Measurements from ENCODE around the gene ADARB2.

Gene ADARB2

GRCh38 chr10:1130995-1131790, 606.1 kb downstream of the ADARB2 start:
- peak; percentile 21 for DNase-seq

- DNase-seq, result no peak
Observed at GRCh38 chr10:1130226-1130625, 607.1 kb downstream of the ADARB2 start.

GRCh38 chr10:1128649-1129048, 608.7 kb downstream of the ADARB2 start:
- no peak for DNase-seq

DNA sequence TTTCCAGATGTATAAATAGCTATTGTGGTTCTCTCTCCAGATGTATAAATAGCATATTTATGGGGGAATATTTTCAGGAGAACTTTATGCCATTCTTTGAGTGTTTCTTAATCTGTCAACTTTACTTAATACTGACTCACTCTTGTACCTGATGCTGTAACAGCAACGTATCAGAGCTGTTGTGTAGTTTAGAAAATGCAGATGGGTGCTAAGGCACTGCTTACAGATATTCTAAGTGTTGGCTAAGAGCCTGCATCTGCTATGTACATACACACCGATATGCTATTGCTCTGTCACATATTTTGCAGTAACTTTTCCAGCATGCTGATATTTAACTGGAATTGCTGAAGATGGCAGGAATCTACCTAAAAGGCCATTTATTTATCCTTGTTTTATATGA, 609.2 kb downstream of the ADARB2 start:
- DNase-seq, result no peak

DNA sequence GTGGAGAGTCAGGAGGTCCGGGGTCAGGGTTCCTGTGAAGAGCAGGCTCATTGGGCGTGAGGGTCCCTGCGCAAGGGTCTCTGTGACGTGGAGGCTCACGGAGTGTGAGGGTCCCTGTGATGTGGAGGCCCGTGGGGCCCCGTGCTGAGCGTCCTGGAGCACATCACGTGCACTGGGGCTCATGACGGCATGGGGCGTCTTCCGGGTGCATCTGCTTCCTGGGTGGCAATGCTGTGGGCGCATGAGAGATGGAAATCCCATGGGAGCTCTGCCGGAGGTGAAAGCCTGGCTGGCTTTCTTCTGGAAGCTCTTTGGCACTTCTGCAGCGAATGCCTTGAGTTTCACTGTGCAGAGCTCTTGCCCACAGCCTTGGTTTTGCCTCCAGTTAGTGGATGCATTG, 609.7 kb downstream of the ADARB2 start:
- DNase-seq, result no peak

All from NCI-H146 (cell line).